SK-N-SH (cell line): ENCODE measurements around the gene HRH3. TPM values are rescaled to one million over a fixed set of nuclear protein-coding genes. Genes with fewer than 3 reads are reported as not detected.

Experiments
- CTCF ChIA-PET: fragments of 300-600, 350-600 bp; formaldehyde crosslinking; extraction: SDS; loops from one replicate; lab custom pipeline; 2021; lab: Yijun Ruan, JAX
- POLR2A ChIA-PET: fragments of 350-600 bp; sonication (Branson Sonifier 250); formaldehyde crosslinking; extraction: SDS; loops from one replicate; lab custom pipeline; 2020; ENCODE audit warnings: antibody characterized with exemption, inconsistent platforms; lab: Yijun Ruan, JAX
- DNase-seq: peaks from one replicate; pipeline ENCODE4 v3.0.0; 2012
- H2AFZ ChIP-seq: fragments of 200-600 bp; sonication (generic); 2 replicates; pipeline ENCODE4 v1.8.1; 2016; ENCODE audit warnings: antibody characterized with exemption, mild to moderate bottlenecking, low read depth
- H3F3A ChIP-seq: fragments of 200-600 bp; sonication (generic); replicated peaks from 2 replicates; pipeline ENCODE3; 2016; ENCODE audit warnings: antibody characterized with exemption, mild to moderate bottlenecking; ENCODE audit not compliant: insufficient read depth
- H3K27ac ChIP-seq, 2 experiments: fragments of 200-500 bp in 1 of 2; fragments of 200-600 bp in 1 of 2; sonication (Bioruptor generic) in 1 of 2; sonication (generic), shearing (Covaris generic) in 1 of 2; 2 replicates each; pipeline versions ENCODE4 v1.5.1 to v1.6.1; 2014 to 2016; ENCODE audit warnings: low read depth in 2 of 2, inconsistent platforms in 1 of 2, low read length in 1 of 2, mild to moderate bottlenecking in 1 of 2, mixed read lengths in 1 of 2
- H3K27me3 ChIP-seq: fragments of 200-600 bp; sonication (generic), shearing (Covaris generic); 2 replicates; pipeline ENCODE4 v1.6.1; 2016; ENCODE audit warnings: mixed run types; ENCODE audit not compliant: insufficient read depth
- H3K36me3 ChIP-seq, 2 experiments: fragments of 200-500 bp in 1 of 2; fragments of 200-600 bp in 1 of 2; sonication (Bioruptor generic) in 1 of 2; sonication (generic) in 1 of 2; replicated peaks in 1 of 2; 2 replicates each; pipeline versions ENCODE3 to v1.5.1; 2014 to 2016; ENCODE audit warnings: low read length in 1 of 2, mild to moderate bottlenecking in 1 of 2; ENCODE audit not compliant: insufficient read depth in 2 of 2, control insufficient read depth in 1 of 2
- H3K4me1 ChIP-seq, 2 experiments: fragments of 200-500 bp in 1 of 2; fragments of 200-600 bp in 1 of 2; sonication (Bioruptor generic) in 1 of 2; sonication (generic), shearing (Covaris generic) in 1 of 2; 2 replicates each; pipeline versions ENCODE4 v1.5.1 to v1.6.1; 2014 to 2016; ENCODE audit warnings: low read depth in 1 of 2, low read length in 1 of 2, mixed run types in 1 of 2; ENCODE audit not compliant: insufficient read depth in 2 of 2, control insufficient read depth in 1 of 2
- H3K4me2 ChIP-seq: fragments of 200-600 bp; sonication (generic), shearing (Covaris generic); 2 replicates; pipeline ENCODE4 v1.6.1; 2017; ENCODE audit warnings: mixed run types
- H3K4me3 ChIP-seq, 2 experiments: fragments of 200-500 bp in 1 of 2; fragments of 200-600 bp in 1 of 2; sonication (Bioruptor generic) in 1 of 2; sonication (generic), shearing (Covaris generic) in 1 of 2; 2 replicates each; pipeline versions ENCODE4 v1.5.1 to v1.8.1; 2014 to 2016; ENCODE audit warnings: low read depth in 2 of 2, inconsistent platforms in 1 of 2, low read length in 1 of 2, mild to moderate bottlenecking in 1 of 2, mixed read lengths in 1 of 2, moderate library complexity in 1 of 2
- H3K79me2 ChIP-seq: fragments of 200-600 bp; sonication (generic); 2 replicates; pipeline ENCODE4 v1.8.1; 2017; ENCODE audit warnings: mild to moderate bottlenecking; ENCODE audit not compliant: insufficient read depth
- H3K9ac ChIP-seq: fragments of 200-600 bp; sonication (generic); 2 replicates; pipeline ENCODE4 v1.6.1; 2017; ENCODE audit warnings: mixed run types
- H3K9me2 ChIP-seq: fragments of 200-600 bp; sonication (generic); 2 replicates; pipeline ENCODE4 v1.6.1; 2017; ENCODE audit warnings: mixed run types
- H3K9me3 ChIP-seq: fragments of 200-600 bp; sonication (generic); 2 replicates; pipeline ENCODE4 v1.6.1; 2017; ENCODE audit warnings: mixed run types, mild to moderate bottlenecking, moderate library complexity
- H4K20me1 ChIP-seq: fragments of 200-600 bp; sonication (generic); 2 replicates; pipeline ENCODE4 v1.6.1; 2017; ENCODE audit warnings: mild to moderate bottlenecking, mixed run types; ENCODE audit not compliant: insufficient read depth
- CHD2 ChIP-seq: fragments of 150-350 bp; IDR thresholded peaks from 2 replicates; pipeline ENCODE4 v1.6.1; 2018; ENCODE audit warnings: low read length; ENCODE audit not compliant: partially characterized antibody
- ELF1 ChIP-seq: IDR thresholded peaks from 2 replicates; pipeline ENCODE4 v1.4.0; 2012
- EP300 ChIP-seq, 2 experiments: IDR thresholded peaks; 2 replicates each; pipeline versions ENCODE4 v1.4.0 to v1.6.1; 2012; ENCODE audit warnings: borderline replicate concordance in 1 of 2, low read depth in 1 of 2, low read length in 1 of 2
- FOXJ3 ChIP-seq: sonication (generic); formaldehyde crosslinking; IDR thresholded peaks from 2 replicates; pipeline ENCODE4 v1.5.1; 2020; ENCODE audit warnings: mild to moderate bottlenecking, missing genetic modification reagents
- FOXM1 ChIP-seq: IDR thresholded peaks from 2 replicates; pipeline ENCODE4 v1.4.0; 2012; ENCODE audit warnings: low read depth, mild to moderate bottlenecking
- GATA2 ChIP-seq: sonication (generic); formaldehyde crosslinking; IDR thresholded peaks from 2 replicates; pipeline ENCODE4 v1.5.0; 2020; ENCODE audit warnings: mild to moderate bottlenecking, missing genetic modification reagents
- IRF3 ChIP-seq: fragments of 150-350 bp; IDR thresholded peaks from 2 replicates; pipeline ENCODE4 v1.6.1; 2016; ENCODE audit warnings: mild to moderate bottlenecking, low read depth, low read length
- JUND ChIP-seq: IDR thresholded peaks from 2 replicates; pipeline ENCODE4 v1.4.0; 2012
- MAX ChIP-seq: IDR thresholded peaks from 2 replicates; pipeline ENCODE4 v1.4.0; 2012; ENCODE audit warnings: low read depth
- MXI1 ChIP-seq: IDR thresholded peaks from 2 replicates; pipeline ENCODE4 v1.6.1; 2012; ENCODE audit warnings: mild to moderate bottlenecking, low read depth, low read length, improper control_type of control experiment
- NRF1 ChIP-seq: IDR thresholded peaks from 2 replicates; pipeline ENCODE4 v1.6.1; 2012; ENCODE audit warnings: low read depth, mild to moderate bottlenecking, low read length
- PBX3 ChIP-seq: IDR thresholded peaks from 2 replicates; pipeline ENCODE4; 2012
- POLR2AphosphoS5 ChIP-seq: IDR thresholded peaks from 2 replicates; pipeline ENCODE4 v1.6.1; 2012; ENCODE audit warnings: low read depth, low read length
- RAD21 ChIP-seq: IDR thresholded peaks from 2 replicates; pipeline ENCODE4 v1.6.1; 2012; ENCODE audit warnings: mild to moderate bottlenecking, low read length
- RCOR1 ChIP-seq: fragments of 150-350 bp; IDR thresholded peaks from 2 replicates; pipeline ENCODE4 v1.6.1; 2017; ENCODE audit warnings: antibody characterized with exemption, low read length
- REST ChIP-seq: IDR thresholded peaks from 2 replicates; pipeline ENCODE4 v1.6.1; 2012; ENCODE audit warnings: mild to moderate bottlenecking, low read depth, low read length, moderate library complexity
- RFX5 ChIP-seq: IDR thresholded peaks from 2 replicates; pipeline ENCODE4 v1.6.1; 2012; ENCODE audit warnings: mild to moderate bottlenecking, improper control_type of control experiment, low read length
- RXRA ChIP-seq: IDR thresholded peaks from 2 replicates; pipeline ENCODE4 v1.4.0; 2012; ENCODE audit warnings: low read depth, mild to moderate bottlenecking, borderline replicate concordance
- SIN3A ChIP-seq: IDR thresholded peaks from 2 replicates; pipeline ENCODE4 v1.6.1; 2012; ENCODE audit warnings: low read depth, mild to moderate bottlenecking, low read length, moderate library complexity, borderline replicate concordance
- SMC3 ChIP-seq: IDR thresholded peaks from 2 replicates; pipeline ENCODE4 v1.6.1; 2012; ENCODE audit warnings: low read depth, low read length, improper control_type of control experiment
- TEAD4 ChIP-seq: IDR thresholded peaks from 2 replicates; pipeline ENCODE4 v1.4.0; 2012; ENCODE audit warnings: mild to moderate bottlenecking, borderline replicate concordance; ENCODE audit not compliant: insufficient read depth
- WGBS: methylation state at CpG from one replicate; pipeline ENCODE4 v1.1.6; 2017; ENCODE audit warnings: low lambda C conversion rate; 5-methylcytosine and 5-hydroxymethylcytosine counted together
- polyA plus RNA-seq, 3 experiments: library from polyadenylated mRNA; depleted of rRNA; stranded (reverse); fragments of >200 nt; gene quantifications; 2 replicates each; pipeline ENCODE4 v1.2.3, GENCODE V29; 2012

The HRH3 gene
- polyA plus RNA-seq, 1 of the 3 experiments (the other 2 are of a cell fraction) = 0.02 TPM

GRCh38 chr20:62210496-62210855 lies 9.6 kb downstream of the HRH3 start (continued):
- TF ChIP-seq RXRA = no peak
- no peak for TF ChIP-seq RAD21
- no peak for TF ChIP-seq FOXM1
- no peak for TF ChIP-seq SMC3

DNA sequence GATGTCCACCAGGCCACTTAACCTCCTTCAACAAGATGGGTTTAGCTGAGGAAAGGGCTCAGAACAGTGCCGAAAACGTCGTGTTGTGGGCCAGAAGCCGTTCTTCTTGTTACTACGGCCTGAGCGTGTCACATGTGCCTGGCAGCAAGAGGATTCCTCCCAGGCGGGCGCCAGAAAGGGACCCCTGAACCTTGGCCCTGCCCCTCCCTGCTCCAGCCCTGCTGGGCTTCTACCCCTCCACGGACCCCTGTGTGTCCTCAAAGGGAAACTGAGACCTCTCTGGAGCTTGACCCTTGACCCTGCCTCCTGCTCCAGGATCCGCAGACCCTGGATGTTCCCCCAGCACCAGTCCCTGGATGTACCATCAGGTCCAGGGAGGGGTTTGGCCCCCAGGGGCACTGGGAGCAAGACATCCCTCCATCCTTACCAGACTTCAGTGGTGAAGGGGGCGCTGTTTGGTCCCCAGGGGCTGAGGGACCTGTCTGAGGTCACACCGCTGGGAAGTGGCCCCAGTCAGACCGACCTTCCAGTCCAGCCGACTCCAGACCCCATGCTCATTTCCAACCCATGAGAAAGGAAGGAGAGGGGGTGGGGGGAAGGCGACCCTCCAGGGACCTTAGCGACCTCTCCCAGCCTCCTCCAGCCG lies 10.1 kb downstream of the HRH3 start:
- Histone ChIP-seq H3K4me2 (no peak overlapping the region), H2AFZ (no peak overlapping the region), H3K9me2 (no peaks in the 10 kb centered on the region), H3K27me3 (no peaks in the 10 kb centered on the region), H3F3A (no peaks in the 10 kb centered on the region), H3K4me3 (no peak overlapping the region), H3K9me3 (no peaks in the 10 kb centered on the region), H3K27ac (peak overlapping the region in 1 of 2 experiments; percentile 16; a peak in 1 of 4 replicates)
- 68% methylated on average over 10 of the region's 17 CpGs for WGBS
- POLR2A ChIA-PET = no interaction called here
- DNase-seq = peak; percentile 58
- no peak for TF ChIP-seq FOXJ3 (CRISPR knock-in tag)
- TF ChIP-seq FOXM1 = no peak
- TF ChIP-seq TEAD4 = no peak
- TF ChIP-seq NRF1 = no peak
- no peak for TF ChIP-seq EP300 (IDR thresholded peaks at IDR 0.05; ENCODE audit: borderline replicate concordance in 1 of 2, low read depth in 1 of 2, low read length in 1 of 2)
- no peak for TF ChIP-seq POLR2AphosphoS5
- TF ChIP-seq RAD21 = no peak
- no peak for TF ChIP-seq ELF1
- no peak for TF ChIP-seq SIN3A
- TF ChIP-seq RFX5 = no peak
- no peak for TF ChIP-seq IRF3
- TF ChIP-seq MAX = no peak
- no peak for TF ChIP-seq MXI1
- no peak for TF ChIP-seq JUND
- no peak for TF ChIP-seq CHD2
- TF ChIP-seq SMC3 = no peak
- TF ChIP-seq REST = no peak
- no peak for TF ChIP-seq GATA2
- TF ChIP-seq RCOR1 = no peak
- no peak for TF ChIP-seq PBX3
- TF ChIP-seq, all 33 proteins: peak for 0
- Histone ChIP-seq H3K4me1 (peaks cover 0 to 7% of the 10 kb centered on the region in 2 experiments; a peak in 1 of 4 replicates), H3K36me3 (no peaks in the 10 kb centered on the region), H4K20me1 (no peaks in the 10 kb centered on the region), H3K9ac (no peak overlapping the region), H3K79me2 (no peaks in the 10 kb centered on the region)
- CTCF ChIA-PET = interaction anchor here (1.3 kb wide), 1 partner anchor 172 kb away, joined by 3 read pairs; no protein-coding TSS in a partner anchor
